Omental fat pad (tissue), 4 donors: Measurements from ENCODE around the gene PPIL4. TPM values are rescaled to one million over a fixed set of nuclear protein-coding genes. Genes with fewer than 3 reads are reported as not detected.

Experiments
- ATAC-seq: fragments of 150-250 bp; one replicate; pipeline ENCODE4 v1.9.1; 2016; ENCODE audit warnings: mild to moderate bottlenecking, moderate library complexity; ENCODE audit not compliant: low FRiP score
- DNase-seq: peaks from one replicate; pipeline ENCODE4 v3.0.0-alpha.2; 2019; ENCODE audit warnings: low spot score
- CTCF ChIP-seq, 3 donors: fragments of 450-650 bp; IDR thresholded peaks; one replicate each; pipeline ENCODE4 v1.5.1; 2016 to 2017; ENCODE audit warnings: antibody characterized with exemption in 3 of 3, mild to moderate bottlenecking in 3 of 3, moderate library complexity in 2 of 3
- total RNA-seq, 4 donors: library from RNA; depleted of rRNA; stranded (reverse); fragments of >200 nt; gene quantifications; one replicate each; pipeline ENCODE4 v1.1.0, GENCODE V29; 2016

PPIL4 gene
- total RNA-seq, 4 donors from 2014 or later, result 21.7 to 41.4 (median 30.7) TPM

- ATAC-seq, result no peak
- no peak for TF ChIP-seq CTCF (IDR thresholded peaks at IDR 0.05)
- no peak for DNase-seq
Observed at GRCh38 chr6:149493761-149494320, 52.0 kb downstream of the PPIL4 start.

GRCh38 chr6:149492798-149493343, 53.0 kb downstream of the PPIL4 start:
- TF ChIP-seq CTCF (IDR thresholded peaks at IDR 0.05), result no peak
- DNase-seq (no peak), ATAC-seq (no peak)

GRCh38 chr6:149489967-149490366, 55.9 kb downstream of the PPIL4 start:
- DNase-seq (no peak), ATAC-seq (no peak)
- TF ChIP-seq CTCF (IDR thresholded peaks at IDR 0.05), result no peak

GRCh38 chr6:149488815-149489214, 57.0 kb downstream of the PPIL4 start:
- no peak for TF ChIP-seq CTCF (IDR thresholded peaks at IDR 0.05)
- no peak for ATAC-seq

GRCh38 chr6:149487316-149487715, 58.5 kb downstream of the PPIL4 start:
- ATAC-seq (no peak), DNase-seq (no peak)
- TF ChIP-seq CTCF (IDR thresholded peaks at IDR 0.05), result no peak

More at GRCh38 chr6:149488815-149489214, 57.0 kb downstream of the PPIL4 start:
- no peak for DNase-seq

- TF ChIP-seq CTCF (IDR thresholded peaks at IDR 0.05), result no peak
- ATAC-seq (no peak), DNase-seq (no peak)
Observed at GRCh38 chr6:149484733-149485700, 60.8 kb downstream of the PPIL4 start, which contains the start of gene ZC3H12D. Gene ZC3H12D (minus strand): TSS chr6:149485014. CDS start chr6:149474543, 10,471 bp downstream.
